ENCODE measurements around the gene TMEM232. TPM values are rescaled to one million over a fixed set of nuclear protein-coding genes. Genes with fewer than 3 reads are reported as not detected.

Gene TMEM232
- total and polyA plus RNA-seq, 2 donors from 2014 or later: 4.8 to 11.3 TPM

- Histone ChIP-seq H3K27me3 (ENCODE audit: control insufficient read depth, insufficient read depth, low read length) (no peaks in the 10 kb centered on the region), H3K4me3 (ENCODE audit: low read length in 3 of 3) (no peak overlapping the region), H3K4me1 (ENCODE audit: control insufficient read depth in 2 of 3, insufficient read depth in 2 of 3, low read depth in 1 of 3, low read length in 3 of 3) (no peaks in the 10 kb centered on the region), H3K27ac (ENCODE audit: low read depth in 2 of 2, low read length in 2 of 2) (no peak overlapping the region), H3K36me3 (ENCODE audit: control insufficient read depth in 2 of 3, insufficient read depth in 3 of 3, low read length in 3 of 3) (no peaks in the 10 kb centered on the region), H3K9ac (ENCODE audit: low read length in 3 of 3) (no peak overlapping the region), H3K9me3 (ENCODE audit: control insufficient read depth in 2 of 3, insufficient read depth in 1 of 3, low read length in 3 of 3) (no peaks in the 10 kb centered on the region)
- DNase-seq (peak in 2 of 5 donors; percentile 13 to 26), FAIRE-seq (no peak)
- intact Hi-C loops (cut with DNase I): no loop called here
- TF ChIP-seq, protein P1, sequence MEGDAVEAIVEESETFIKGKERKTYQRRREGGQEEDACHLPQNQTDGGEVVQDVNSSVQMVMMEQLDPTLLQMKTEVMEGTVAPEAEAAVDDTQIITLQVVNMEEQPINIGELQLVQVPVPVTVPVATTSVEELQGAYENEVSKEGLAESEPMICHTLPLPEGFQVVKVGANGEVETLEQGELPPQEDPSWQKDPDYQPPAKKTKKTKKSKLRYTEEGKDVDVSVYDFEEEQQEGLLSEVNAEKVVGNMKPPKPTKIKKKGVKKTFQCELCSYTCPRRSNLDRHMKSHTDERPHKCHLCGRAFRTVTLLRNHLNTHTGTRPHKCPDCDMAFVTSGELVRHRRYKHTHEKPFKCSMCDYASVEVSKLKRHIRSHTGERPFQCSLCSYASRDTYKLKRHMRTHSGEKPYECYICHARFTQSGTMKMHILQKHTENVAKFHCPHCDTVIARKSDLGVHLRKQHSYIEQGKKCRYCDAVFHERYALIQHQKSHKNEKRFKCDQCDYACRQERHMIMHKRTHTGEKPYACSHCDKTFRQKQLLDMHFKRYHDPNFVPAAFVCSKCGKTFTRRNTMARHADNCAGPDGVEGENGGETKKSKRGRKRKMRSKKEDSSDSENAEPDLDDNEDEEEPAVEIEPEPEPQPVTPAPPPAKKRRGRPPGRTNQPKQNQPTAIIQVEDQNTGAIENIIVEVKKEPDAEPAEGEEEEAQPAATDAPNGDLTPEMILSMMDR (IDR thresholded peaks at IDR 0.05; ENCODE audit: borderline replicate concordance, extremely low read depth, insufficient read depth): no peak
Observed at GRCh38 chr5:110623874-110624273, 102.6 kb downstream of the TMEM232 start.

DNA sequence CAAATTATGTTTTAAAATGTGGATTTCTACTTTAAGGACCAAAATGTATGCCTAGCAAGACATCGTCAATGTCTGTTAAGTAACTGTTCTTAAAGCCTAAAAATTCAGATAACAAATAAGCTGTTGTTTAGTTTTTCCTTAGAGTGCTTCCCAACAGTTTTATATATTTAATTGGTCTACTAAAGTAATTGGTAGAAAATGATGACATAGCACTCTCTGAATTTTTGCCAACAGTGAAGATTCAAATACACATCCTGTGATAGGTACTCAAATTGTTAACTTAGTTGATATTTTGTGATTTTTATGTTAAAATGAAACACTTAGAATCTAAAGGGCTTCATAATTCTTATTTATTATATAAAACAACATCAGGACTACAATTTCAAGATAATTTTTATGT is 107.5 kb downstream of the TMEM232 start:
- no peak overlapping the region for H3K9ac ChIP-seq (ENCODE audit: low read length in 3 of 3)
- H3K36me3 ChIP-seq (ENCODE audit: control insufficient read depth in 2 of 3, insufficient read depth in 3 of 3, low read length in 3 of 3): no peaks in the 10 kb centered on the region
- no peak overlapping the region for H3K27ac ChIP-seq (ENCODE audit: low read depth in 2 of 2, low read length in 2 of 2)
- intact Hi-C loops (cut with DNase I): no loop called here
- no peak for DNase-seq
- TF ChIP-seq, protein P1 (IDR thresholded peaks at IDR 0.05; ENCODE audit: borderline replicate concordance, extremely low read depth, insufficient read depth): no peak
- peak; percentile 15 for FAIRE-seq
- no peaks in the 10 kb centered on the region for H3K4me1 ChIP-seq (ENCODE audit: control insufficient read depth in 2 of 3, insufficient read depth in 2 of 3, low read depth in 1 of 3, low read length in 3 of 3)
- peaks cover 2 to 7% (median 5%) of the 10 kb centered on the region in 3 donors for H3K9me3 ChIP-seq (ENCODE audit: control insufficient read depth in 2 of 3, insufficient read depth in 1 of 3, low read length in 3 of 3)
- H3K27me3 ChIP-seq (ENCODE audit: control insufficient read depth, insufficient read depth, low read length): no peaks in the 10 kb centered on the region
- H3K4me3 ChIP-seq (ENCODE audit: low read length in 3 of 3): no peak overlapping the region

- H3K36me3 ChIP-seq (ENCODE audit: control insufficient read depth in 2 of 3, insufficient read depth in 3 of 3, low read length in 3 of 3): no peaks in the 10 kb centered on the region
- H3K4me1 ChIP-seq (ENCODE audit: control insufficient read depth in 2 of 3, insufficient read depth in 2 of 3, low read depth in 1 of 3, low read length in 3 of 3): no peaks in the 10 kb centered on the region
- TF ChIP-seq, protein P1 (IDR thresholded peaks at IDR 0.05; ENCODE audit: borderline replicate concordance, extremely low read depth, insufficient read depth): no peak
- no peak for DNase-seq
- no peak overlapping the region for H3K9ac ChIP-seq (ENCODE audit: low read length in 3 of 3)
- H3K9me3 ChIP-seq (ENCODE audit: control insufficient read depth in 2 of 3, insufficient read depth in 1 of 3, low read length in 3 of 3): peaks cover 2 to 7% (median 5%) of the 10 kb centered on the region in 3 donors
- no peaks in the 10 kb centered on the region for H3K27me3 ChIP-seq (ENCODE audit: control insufficient read depth, insufficient read depth, low read length)
- FAIRE-seq: no peak
- no peak overlapping the region for H3K27ac ChIP-seq (ENCODE audit: low read depth in 2 of 2, low read length in 2 of 2)
- intact Hi-C loops (cut with DNase I): no loop called here
- H3K4me3 ChIP-seq (ENCODE audit: low read length in 3 of 3): no peak overlapping the region
Observed at GRCh38 chr5:110616009-110616408, 110.5 kb downstream of the TMEM232 start.

DNA sequence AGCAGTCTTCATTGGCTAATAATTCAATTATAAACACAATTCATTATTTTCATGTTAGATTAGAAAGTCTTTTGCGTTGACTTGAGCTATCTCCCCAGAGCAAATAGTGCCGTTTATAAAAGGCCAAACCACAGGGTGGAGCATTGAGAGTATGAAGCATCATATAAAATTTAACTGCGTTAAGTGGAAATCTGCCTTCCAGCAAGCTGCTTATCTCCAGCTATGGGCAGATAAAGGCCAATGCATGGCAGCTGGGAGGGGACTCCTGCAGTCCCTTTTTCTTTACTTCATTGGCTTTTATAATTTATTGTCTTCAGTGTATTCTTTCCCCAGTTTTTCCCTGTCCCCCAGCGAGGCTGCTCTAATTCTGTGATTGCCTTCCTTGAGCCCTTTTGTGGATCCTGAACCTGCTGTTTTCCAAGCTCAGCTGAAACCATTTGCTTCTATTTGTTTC is 113.7 kb downstream of the TMEM232 start:
- no peaks in the 10 kb centered on the region for H3K27me3 ChIP-seq (ENCODE audit: control insufficient read depth, insufficient read depth, low read length)
- no peak for DNase-seq
- TF ChIP-seq, protein P1 (IDR thresholded peaks at IDR 0.05; ENCODE audit: borderline replicate concordance, extremely low read depth, insufficient read depth): no peak
- H3K4me1 ChIP-seq (ENCODE audit: control insufficient read depth in 2 of 3, insufficient read depth in 2 of 3, low read depth in 1 of 3, low read length in 3 of 3): no peaks in the 10 kb centered on the region
- no peaks in the 10 kb centered on the region for H3K36me3 ChIP-seq (ENCODE audit: control insufficient read depth in 2 of 3, insufficient read depth in 3 of 3, low read length in 3 of 3)
- H3K4me3 ChIP-seq (ENCODE audit: low read length in 3 of 3): no peak overlapping the region
- no peak for FAIRE-seq
- intact Hi-C loops (cut with DNase I): no loop called here
- peaks cover 2 to 7% (median 5%) of the 10 kb centered on the region in 3 donors for H3K9me3 ChIP-seq (ENCODE audit: control insufficient read depth in 2 of 3, insufficient read depth in 1 of 3, low read length in 3 of 3)
- H3K27ac ChIP-seq (ENCODE audit: low read depth in 2 of 2, low read length in 2 of 2): no peak overlapping the region
- H3K9ac ChIP-seq (ENCODE audit: low read length in 3 of 3): no peak overlapping the region

Data from kidney (tissue), 14 donors.